ENCODE results near the gene OSGIN1.

DNA sequence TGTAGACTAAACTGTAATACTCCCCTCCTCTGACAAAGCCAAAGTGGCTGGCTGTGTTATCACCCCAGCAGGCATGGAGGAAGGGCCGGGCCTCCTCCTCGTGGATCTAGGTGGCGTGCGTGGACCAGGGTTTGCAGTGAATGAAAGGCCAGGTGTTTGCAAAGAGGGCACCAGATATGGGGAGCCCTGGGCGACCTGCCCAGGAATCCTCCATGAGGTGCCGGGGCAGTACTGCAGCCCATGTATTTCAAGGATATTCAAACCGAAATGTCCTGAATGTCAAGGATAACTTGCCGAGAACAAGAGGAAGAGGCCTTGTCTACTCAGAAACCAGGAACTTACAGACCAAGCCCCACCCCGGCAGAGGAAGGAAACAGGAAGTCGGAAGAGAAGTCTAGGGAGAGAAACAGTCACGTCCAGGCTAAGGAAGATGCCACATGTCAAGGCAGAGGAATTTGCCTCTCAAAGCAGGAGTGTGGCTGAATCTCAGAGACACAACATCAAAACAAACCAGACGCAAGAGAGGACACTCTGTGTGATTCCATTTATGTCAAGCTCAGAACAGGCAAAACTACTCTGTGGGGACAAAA is 13.7 kb upstream of the OSGIN1 start:
- TF ChIP-seq POLR2A (IDR thresholded peaks at IDR 0.05) = no peak
- TF ChIP-seq CTCF (IDR thresholded peaks at IDR 0.05) = no peak
- TF ChIP-seq POLR2AphosphoS5 (IDR thresholded peaks at IDR 0.05) = no peak
- no peak for TF ChIP-seq EP300 (IDR thresholded peaks at IDR 0.05)

Data from stomach (tissue), 4 donors.